Panc1 (cell line): ENCODE data around the gene HEATR5A. TPM values are rescaled to one million over a fixed set of nuclear protein-coding genes. Genes with fewer than 3 reads are reported as not detected.

Experiments used
- ATAC-seq: fragments of 200-7000 bp; cut with Tn5 transposase; 2 replicates; pipeline ENCODE4 v1.9.1; 2020; ENCODE audit warnings: mild to moderate bottlenecking, moderate library complexity
- BruUV-seq: library from RNA; stranded (reverse); fragments of 400-500 nt; replicated peaks from 2 replicates; lab custom pipeline; 2021; lab: Mats Ljungman, UMichigan
- CTCF ChIA-PET: fragments of 300-600 bp; sonication (Branson Sonifier 250); formaldehyde crosslinking; loops from one replicate; lab custom pipeline; 2022; ENCODE audit warnings: antibody characterized with exemption; lab: Charles Lee
- POLR2A ChIA-PET: fragments of 300-600 bp; sonication (Branson Sonifier 250); formaldehyde crosslinking; loops from one replicate; lab custom pipeline; 2022; ENCODE audit warnings: antibody characterized with exemption; lab: Charles Lee
- DNase-seq: peaks from one replicate; pipeline ENCODE4 v3.0.0-alpha.2; 2010; ENCODE audit warnings: low read depth, low spot score
- H3K27ac ChIP-seq: 2 replicates; pipeline ENCODE4 v1.5.1; 2011; ENCODE audit warnings: mild to moderate bottlenecking, low read length, inconsistent platforms
- H3K27me3 ChIP-seq: fragments of 200-500 bp; sonication (Bioruptor generic); 2 replicates; pipeline ENCODE4 v1.6.0; 2014; ENCODE audit warnings: low read length, inconsistent platforms; ENCODE audit not compliant: control insufficient read depth, insufficient read depth
- H3K36me3 ChIP-seq: fragments of 200-500 bp; sonication (Bioruptor generic); 2 replicates; pipeline ENCODE4 v1.5.1; 2014; ENCODE audit warnings: inconsistent platforms, mild to moderate bottlenecking, low read length, moderate library complexity; ENCODE audit not compliant: control insufficient read depth, insufficient read depth
- H3K4me1 ChIP-seq: 2 replicates; pipeline ENCODE4 v1.5.1; 2011; ENCODE audit warnings: inconsistent platforms, mild to moderate bottlenecking, low read length, moderate library complexity; ENCODE audit not compliant: control insufficient read depth, insufficient read depth
- H3K4me3 ChIP-seq, 2 experiments: 2 replicates each; pipeline ENCODE4 v1.5.1; 2011 to 2012; ENCODE audit warnings: low read depth in 2 of 2, low read length in 2 of 2, mild to moderate bottlenecking in 2 of 2, inconsistent platforms in 1 of 2, moderate library complexity in 1 of 2
- H3K9me3 ChIP-seq: fragments of 200-500 bp; sonication (Bioruptor generic); 2 replicates; pipeline ENCODE4 v1.5.1; 2014; ENCODE audit warnings: low read depth, mild to moderate bottlenecking, inconsistent platforms, low read length, moderate library complexity; ENCODE audit not compliant: control insufficient read depth, insufficient read depth
- CTCF ChIP-seq: fragments of 450-650 bp; IDR thresholded peaks from 2 replicates; pipeline ENCODE4 v1.5.1; 2017; ENCODE audit warnings: mild to moderate bottlenecking
- POLR2AphosphoS5 ChIP-seq: IDR thresholded peaks from 2 replicates; pipeline ENCODE4 v1.6.1; 2012; ENCODE audit warnings: mild to moderate bottlenecking, low read depth, low read length, moderate library complexity
- REST ChIP-seq, 2 experiments: IDR thresholded peaks; 2 replicates each; pipeline ENCODE4 v1.6.1; 2011 to 2012; ENCODE audit warnings: low read depth in 2 of 2, control low read depth in 1 of 2, low read length in 1 of 2, mild to moderate bottlenecking in 1 of 2, moderate library complexity in 1 of 2; ENCODE audit not compliant: insufficient read depth in 1 of 2
- SIN3A ChIP-seq: IDR thresholded peaks from 2 replicates; pipeline ENCODE4 v1.6.1; 2012; ENCODE audit warnings: low read depth, mild to moderate bottlenecking, low read length, moderate library complexity, borderline replicate concordance; ENCODE audit not compliant: insufficient read depth
- TCF7L2 ChIP-seq: IDR thresholded peaks from 2 replicates; pipeline ENCODE4 v1.6.1; 2011; ENCODE audit warnings: mild to moderate bottlenecking, low read depth, low read length, inconsistent platforms
- in situ Hi-C: cut with HindIII; loops from 2 replicates; pipeline ENCODE4 v1.10.0; 2016; ENCODE audit warnings: low sequenced_read_pairs, low pct_unique_long_range_greater_than_20kb
- intact Hi-C: fragments of 100-400 bp; cut with micrococcal nuclease; formaldehyde crosslinking; loops from one replicate; pipeline ENCODE4 v1.10.0; 2022; ENCODE audit not compliant: unreplicated experiment
- total RNA-seq: library from RNA; stranded (reverse); gene quantifications from one replicate; pipeline ENCODE4 v1.2.1, GENCODE V29; 2021; ENCODE audit not compliant: unreplicated experiment

Gene HEATR5A
- total RNA-seq, 1 experiment from 2014 or later: 22.0 TPM

GRCh38 chr14:31339743-31340142 is 80.6 kb downstream of the HEATR5A start:
- CTCF ChIA-PET: no interaction called here
- intact Hi-C loops: no loop called here
- ATAC-seq (no peak), DNase-seq (no peak)
- BruUV-seq: no TSS peak
- Histone ChIP-seq H3K36me3 (no peaks in the 10 kb centered on the region), H3K9me3 (no peaks in the 10 kb centered on the region), H3K4me3 (no peak overlapping the region), H3K27me3 (no peaks in the 10 kb centered on the region), H3K27ac (no peak overlapping the region), H3K4me1 (no peaks in the 10 kb centered on the region)
- in situ Hi-C loops: no loop called here
- no peak for TF ChIP-seq CTCF
- no peak for TF ChIP-seq TCF7L2
- no peak for TF ChIP-seq REST (IDR thresholded peaks at IDR 0.05; ENCODE audit: insufficient read depth in 1 of 2, low read depth in 2 of 2, low read length in 1 of 2)
- TF ChIP-seq POLR2AphosphoS5: no peak
- TF ChIP-seq SIN3A: no peak
- POLR2A ChIA-PET: no interaction called here

GRCh38 chr14:31337331-31337730 is 83.0 kb downstream of the HEATR5A start:
- H3K27ac ChIP-seq: no peak overlapping the region

More at GRCh38 chr14:31337331-31337730, 83.0 kb downstream of the HEATR5A start:
- ChIA-PET CTCF (no interaction called here), POLR2A (no interaction called here)
- no peak for ATAC-seq
- no peaks in the 10 kb centered on the region for H3K9me3 ChIP-seq
- no peaks in the 10 kb centered on the region for H3K36me3 ChIP-seq
- intact Hi-C loops: no loop called here
- in situ Hi-C loops: no loop called here
- TF ChIP-seq REST (IDR thresholded peaks at IDR 0.05; ENCODE audit: insufficient read depth in 1 of 2, low read depth in 2 of 2, low read length in 1 of 2) (no peak), SIN3A (no peak), TCF7L2 (no peak), POLR2AphosphoS5 (no peak), CTCF (no peak)
- H3K4me1 ChIP-seq: no peaks in the 10 kb centered on the region
- no peaks in the 10 kb centered on the region for H3K27me3 ChIP-seq
- no peak overlapping the region for H3K4me3 ChIP-seq
- no TSS peak for BruUV-seq
- DNase-seq: no peak
